ENCODE results near the gene CCL13.

CCL13 gene

GRCh38 chr17:34356194-34356593 lies at the start of gene CCL13:
CCL13 (plus strand) TSS chr17:34356480; CDS start chr17:34356527, 47 bp downstream.
- TF ChIP-seq, protein P1, sequence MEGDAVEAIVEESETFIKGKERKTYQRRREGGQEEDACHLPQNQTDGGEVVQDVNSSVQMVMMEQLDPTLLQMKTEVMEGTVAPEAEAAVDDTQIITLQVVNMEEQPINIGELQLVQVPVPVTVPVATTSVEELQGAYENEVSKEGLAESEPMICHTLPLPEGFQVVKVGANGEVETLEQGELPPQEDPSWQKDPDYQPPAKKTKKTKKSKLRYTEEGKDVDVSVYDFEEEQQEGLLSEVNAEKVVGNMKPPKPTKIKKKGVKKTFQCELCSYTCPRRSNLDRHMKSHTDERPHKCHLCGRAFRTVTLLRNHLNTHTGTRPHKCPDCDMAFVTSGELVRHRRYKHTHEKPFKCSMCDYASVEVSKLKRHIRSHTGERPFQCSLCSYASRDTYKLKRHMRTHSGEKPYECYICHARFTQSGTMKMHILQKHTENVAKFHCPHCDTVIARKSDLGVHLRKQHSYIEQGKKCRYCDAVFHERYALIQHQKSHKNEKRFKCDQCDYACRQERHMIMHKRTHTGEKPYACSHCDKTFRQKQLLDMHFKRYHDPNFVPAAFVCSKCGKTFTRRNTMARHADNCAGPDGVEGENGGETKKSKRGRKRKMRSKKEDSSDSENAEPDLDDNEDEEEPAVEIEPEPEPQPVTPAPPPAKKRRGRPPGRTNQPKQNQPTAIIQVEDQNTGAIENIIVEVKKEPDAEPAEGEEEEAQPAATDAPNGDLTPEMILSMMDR (IDR thresholded peaks at IDR 0.05; ENCODE audit: low read depth, low read length): no peak
- no peak within 1 kb of the TSS for H3K4me3 ChIP-seq (ENCODE audit: low read depth, low read length)

DNA sequence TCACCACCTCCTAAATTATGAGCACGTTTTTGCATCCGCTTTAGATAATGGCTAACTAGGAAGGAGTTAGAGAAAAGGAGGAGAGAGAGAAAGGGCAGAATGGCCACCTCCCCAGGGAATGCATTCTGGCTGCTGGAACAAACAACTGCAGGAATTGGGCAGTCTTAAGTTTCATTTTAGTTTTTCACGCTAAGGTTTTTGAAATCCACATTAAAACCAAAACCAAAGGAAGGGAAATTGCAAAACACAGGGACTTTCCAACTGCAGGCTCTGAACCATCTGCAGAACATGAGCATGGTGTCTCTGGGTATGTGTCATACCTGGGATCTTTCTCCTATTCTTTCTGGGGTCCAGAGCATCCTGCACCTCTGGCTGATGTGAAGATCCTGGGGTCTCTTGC lies 49.2 kb upstream of the CCL13 start:
- H3K4me3 ChIP-seq (ENCODE audit: low read depth, low read length): no peak overlapping the region
- TF ChIP-seq, protein P1 (IDR thresholded peaks at IDR 0.05; ENCODE audit: low read depth, low read length): no peak

DNA sequence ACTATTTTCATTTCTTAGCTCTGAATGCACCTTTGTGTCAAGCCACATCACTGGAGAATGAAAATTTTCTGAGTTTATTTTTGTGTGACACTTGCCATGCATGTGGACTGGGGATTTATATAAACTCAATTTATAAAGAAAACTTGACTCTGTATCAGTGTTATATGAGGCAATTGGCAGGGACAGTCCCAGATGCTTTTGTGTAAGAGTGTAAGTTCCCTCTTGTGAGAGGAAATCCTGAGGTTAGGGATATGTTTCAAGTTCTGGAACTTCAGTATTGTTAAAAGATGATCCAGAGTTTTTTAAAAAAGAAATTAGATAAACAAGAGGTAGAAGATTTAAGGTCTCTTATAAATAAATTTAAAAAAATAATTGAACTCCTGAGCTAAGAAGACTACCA lies 47.9 kb upstream of the CCL13 start:
- TF ChIP-seq, protein P1 (IDR thresholded peaks at IDR 0.05; ENCODE audit: low read depth, low read length): no peak
- H3K4me3 ChIP-seq (ENCODE audit: low read depth, low read length): no peak overlapping the region

DNA sequence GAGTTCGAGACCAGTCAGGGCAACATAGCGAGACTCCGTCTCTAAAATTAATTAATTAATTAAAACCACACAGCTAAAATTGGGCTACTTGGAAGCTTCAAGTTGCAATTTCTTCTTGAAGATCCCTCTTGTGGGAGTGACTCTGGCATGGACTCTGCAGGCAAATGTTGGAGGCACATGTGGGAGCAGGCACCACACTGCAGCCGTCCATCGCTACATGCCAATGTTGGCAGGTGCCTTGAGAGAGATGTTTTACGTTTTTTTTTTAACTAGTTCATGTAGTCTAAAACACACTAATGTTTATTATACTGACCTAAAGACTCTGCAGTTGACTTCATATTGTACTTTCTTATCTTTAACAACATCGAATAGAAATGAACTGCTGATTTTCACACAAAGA lies 45.0 kb upstream of the CCL13 start:
- TF ChIP-seq, protein P1 (IDR thresholded peaks at IDR 0.05; ENCODE audit: low read depth, low read length): no peak
- H3K4me3 ChIP-seq (ENCODE audit: low read depth, low read length): no peak overlapping the region

DNA sequence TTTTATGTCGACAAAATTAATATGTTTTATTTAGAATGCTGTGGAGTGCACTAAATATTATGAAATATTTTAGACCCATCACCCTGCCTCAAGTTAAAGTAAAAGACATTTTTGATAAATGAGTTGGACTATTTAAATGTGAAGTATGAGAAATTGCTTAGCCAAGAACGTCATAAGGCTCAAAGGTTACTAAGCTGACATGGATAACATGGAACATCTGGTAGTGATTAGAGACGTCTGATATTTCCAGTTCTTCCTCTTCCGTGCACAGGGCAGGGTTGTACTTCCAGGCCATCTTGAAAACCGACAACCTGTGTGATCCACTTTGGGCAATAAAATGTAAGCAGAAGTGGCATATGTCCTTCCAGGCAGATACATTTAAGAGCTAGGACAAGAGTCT lies 44.2 kb upstream of the CCL13 start:
- TF ChIP-seq, protein P1 (IDR thresholded peaks at IDR 0.05; ENCODE audit: low read depth, low read length): no peak
- H3K4me3 ChIP-seq (ENCODE audit: low read depth, low read length): no peak overlapping the region

DNA sequence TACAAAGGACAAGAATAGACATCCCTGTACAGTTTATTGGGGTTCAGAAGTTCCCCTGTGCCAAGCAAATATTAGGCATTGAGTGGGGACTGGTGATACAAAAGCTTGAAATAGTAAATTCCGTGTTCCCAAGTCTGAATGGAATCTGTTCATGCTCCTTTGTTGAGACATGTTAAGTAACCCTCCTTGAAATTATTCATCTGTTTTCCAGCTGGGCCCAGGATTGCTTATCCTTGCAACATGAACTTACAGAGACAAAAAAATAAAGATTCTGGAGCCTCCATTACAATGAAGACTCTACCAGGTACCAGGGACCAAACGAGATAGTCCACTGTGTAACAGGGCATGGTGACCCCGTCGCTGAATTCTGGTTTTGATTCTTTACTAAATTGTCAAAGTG lies 43.1 kb upstream of the CCL13 start:
- TF ChIP-seq, protein P1 (IDR thresholded peaks at IDR 0.05; ENCODE audit: low read depth, low read length): no peak
- H3K4me3 ChIP-seq (ENCODE audit: low read depth, low read length): no peak overlapping the region

DNA sequence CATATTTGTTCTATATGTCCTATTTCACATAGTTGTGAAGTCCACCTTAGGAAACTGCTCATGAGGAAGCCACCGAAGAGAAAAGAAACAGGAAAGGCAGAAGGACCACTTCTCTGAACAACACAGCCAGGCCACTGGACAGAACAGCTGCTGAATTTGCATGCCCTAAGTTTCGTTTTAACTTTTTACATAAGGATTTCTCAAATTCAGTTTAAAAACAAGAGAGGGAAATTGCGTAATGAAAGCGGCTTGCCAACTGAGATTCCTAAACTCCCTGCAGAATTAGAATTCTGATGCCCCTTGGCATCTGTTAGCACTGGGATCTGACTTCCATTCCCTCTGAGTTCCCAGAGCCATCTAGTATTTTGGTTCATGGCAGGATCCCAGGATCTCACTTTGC lies 42.0 kb upstream of the CCL13 start:
- no peak overlapping the region for H3K4me3 ChIP-seq (ENCODE audit: low read depth, low read length)
- TF ChIP-seq, protein P1 (IDR thresholded peaks at IDR 0.05; ENCODE audit: low read depth, low read length): no peak
